ENCODE measurements around the gene ELP2.

- TF ChIP-seq, protein P1, sequence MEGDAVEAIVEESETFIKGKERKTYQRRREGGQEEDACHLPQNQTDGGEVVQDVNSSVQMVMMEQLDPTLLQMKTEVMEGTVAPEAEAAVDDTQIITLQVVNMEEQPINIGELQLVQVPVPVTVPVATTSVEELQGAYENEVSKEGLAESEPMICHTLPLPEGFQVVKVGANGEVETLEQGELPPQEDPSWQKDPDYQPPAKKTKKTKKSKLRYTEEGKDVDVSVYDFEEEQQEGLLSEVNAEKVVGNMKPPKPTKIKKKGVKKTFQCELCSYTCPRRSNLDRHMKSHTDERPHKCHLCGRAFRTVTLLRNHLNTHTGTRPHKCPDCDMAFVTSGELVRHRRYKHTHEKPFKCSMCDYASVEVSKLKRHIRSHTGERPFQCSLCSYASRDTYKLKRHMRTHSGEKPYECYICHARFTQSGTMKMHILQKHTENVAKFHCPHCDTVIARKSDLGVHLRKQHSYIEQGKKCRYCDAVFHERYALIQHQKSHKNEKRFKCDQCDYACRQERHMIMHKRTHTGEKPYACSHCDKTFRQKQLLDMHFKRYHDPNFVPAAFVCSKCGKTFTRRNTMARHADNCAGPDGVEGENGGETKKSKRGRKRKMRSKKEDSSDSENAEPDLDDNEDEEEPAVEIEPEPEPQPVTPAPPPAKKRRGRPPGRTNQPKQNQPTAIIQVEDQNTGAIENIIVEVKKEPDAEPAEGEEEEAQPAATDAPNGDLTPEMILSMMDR (conservative IDR thresholded peaks at IDR 0.05; ENCODE audit: low read length): no peak
- no peak for TF ChIP-seq EZH2phosphoT487 (IDR thresholded peaks at IDR 0.05; ENCODE audit: borderline replicate concordance, low read depth, low read length)
Observed at GRCh38 chr18:36185901-36186460, 56.3 kb downstream of the ELP2 start.

Measured in OCI-LY7 (cell line).